ENCODE data around the gene KRTAP5-6.

The KRTAP5-6 gene, protein sequence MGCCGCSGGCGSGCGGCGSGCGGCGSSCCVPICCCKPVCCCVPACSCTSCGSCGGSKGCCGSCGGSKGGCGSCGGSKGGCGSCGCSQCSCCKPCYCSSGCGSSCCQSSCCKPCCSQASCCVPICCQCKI

DNA sequence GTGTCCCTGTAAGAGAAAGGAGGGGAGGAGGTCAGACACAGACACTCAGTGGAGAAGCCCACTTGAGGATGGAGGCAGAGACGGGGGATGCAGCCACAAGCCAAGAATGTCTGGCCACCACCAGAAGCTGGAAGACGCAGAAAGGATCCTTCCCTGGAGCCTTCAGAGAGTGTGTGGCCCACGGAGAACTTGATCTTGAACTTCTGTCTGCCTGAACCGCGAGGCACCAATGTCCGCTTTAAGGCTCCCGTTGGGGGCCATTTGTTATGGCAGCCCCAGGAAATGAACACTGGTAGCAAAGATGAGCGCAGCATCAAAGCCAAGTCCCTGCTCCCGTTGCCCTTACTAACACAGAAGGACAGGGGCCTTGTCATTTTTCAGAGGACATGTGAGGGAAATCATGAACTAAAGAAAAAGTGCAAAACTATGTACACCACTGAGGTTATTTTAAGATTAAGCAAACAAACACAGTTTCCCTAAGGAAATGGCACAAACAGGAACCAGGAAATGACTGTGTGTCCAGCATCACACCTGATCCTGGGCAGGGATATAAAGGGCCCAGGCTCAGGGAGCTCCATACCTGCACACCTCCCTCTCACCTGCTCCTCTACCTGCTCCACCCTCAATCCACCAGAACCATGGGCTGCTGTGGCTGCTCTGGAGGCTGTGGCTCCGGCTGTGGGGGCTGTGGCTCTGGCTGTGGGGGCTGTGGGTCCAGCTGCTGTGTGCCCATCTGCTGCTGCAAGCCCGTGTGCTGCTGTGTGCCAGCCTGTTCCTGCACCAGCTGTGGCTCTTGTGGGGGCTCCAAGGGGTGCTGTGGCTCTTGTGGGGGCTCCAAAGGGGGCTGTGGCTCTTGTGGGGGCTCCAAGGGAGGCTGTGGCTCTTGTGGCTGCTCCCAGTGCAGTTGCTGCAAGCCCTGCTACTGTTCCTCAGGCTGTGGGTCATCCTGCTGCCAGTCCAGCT lies at the start of gene KRTAP5-6:
TSS of gene KRTAP5-6 (plus strand) at position 588 of the 963 bp plus-strand sequence. CDS start at position 639, 51 bp downstream.
- in situ Hi-C loops (cut with MboI; ENCODE audit: low sequenced_read_pairs), result no loop called here

DNA sequence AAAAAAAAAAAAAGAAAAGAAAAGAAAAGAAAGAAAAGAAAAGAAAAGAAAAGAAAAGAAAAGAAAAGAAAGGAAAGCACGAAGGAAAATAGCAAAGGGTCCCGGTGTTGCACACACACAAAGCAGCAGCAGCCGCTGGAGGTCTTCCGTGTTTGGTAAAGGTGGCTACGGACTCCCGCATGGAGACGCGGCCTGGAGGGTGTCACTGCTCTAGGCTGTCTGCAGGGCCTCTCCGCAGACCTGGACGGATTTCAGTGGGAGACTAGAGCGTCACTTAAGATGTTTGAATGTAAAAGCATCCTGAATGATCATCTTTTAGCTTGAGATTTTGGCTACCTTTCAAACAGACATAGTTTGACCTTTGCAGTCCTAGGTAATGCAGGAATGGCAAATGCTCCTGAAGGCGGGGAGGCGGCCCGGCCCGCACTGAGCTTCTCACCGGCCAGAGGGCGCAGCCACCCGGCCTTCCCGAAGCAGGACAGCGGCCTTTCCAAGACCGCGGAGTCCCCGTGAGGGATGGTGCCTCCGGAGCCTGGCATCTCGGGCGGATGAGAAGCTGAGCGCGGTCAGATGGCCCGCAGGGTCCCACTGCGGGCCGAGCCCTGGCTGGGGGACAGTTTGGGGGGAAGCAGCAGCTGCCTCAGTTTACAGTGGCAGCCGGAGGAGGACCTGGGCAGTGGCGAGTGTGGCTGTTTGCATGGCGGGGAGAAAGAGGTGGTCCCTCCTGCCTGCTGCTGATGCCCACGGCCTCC lies 48.9 kb upstream of the KRTAP5-6 start:
- in situ Hi-C loops (cut with MboI; ENCODE audit: low sequenced_read_pairs), result no loop called here

DNA sequence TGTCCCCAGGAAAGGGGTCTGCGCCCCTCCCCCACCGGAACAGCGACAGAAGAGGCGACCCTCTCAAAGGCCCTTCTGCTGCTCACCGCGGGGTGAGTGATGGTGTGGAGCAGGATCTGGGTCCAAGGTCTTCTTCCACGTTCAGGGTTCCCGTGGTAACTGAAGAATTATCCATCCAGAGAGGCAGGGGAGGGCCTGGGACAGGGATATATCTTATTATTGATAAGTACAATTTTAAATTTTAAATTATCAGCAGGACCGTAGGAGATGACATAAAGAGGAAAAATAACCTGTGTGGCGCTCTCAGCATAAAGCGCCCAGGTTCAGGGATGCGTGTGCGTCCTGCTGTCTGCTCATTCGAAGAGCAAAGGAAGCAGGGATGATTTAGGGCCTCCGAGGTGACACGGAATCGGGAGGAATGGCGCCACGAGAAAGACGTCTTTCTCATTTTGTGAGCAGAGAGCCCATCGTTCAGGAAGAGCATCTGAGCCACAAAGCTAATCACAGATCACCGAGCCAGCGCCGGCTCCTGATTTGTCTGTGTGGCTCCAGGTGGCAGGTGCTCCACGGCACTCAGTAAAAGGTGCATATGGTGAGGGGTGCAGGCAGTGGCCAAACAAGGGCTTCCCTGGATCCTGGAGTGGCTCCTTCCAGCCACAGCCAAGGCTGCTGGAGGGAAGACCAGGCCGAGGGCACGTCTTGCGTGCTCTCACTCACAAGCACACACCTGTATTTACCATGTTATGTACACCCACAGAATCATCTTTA lies 48.2 kb upstream of the KRTAP5-6 start:
- in situ Hi-C loops (cut with MboI; ENCODE audit: low sequenced_read_pairs), result no loop called here

DNA sequence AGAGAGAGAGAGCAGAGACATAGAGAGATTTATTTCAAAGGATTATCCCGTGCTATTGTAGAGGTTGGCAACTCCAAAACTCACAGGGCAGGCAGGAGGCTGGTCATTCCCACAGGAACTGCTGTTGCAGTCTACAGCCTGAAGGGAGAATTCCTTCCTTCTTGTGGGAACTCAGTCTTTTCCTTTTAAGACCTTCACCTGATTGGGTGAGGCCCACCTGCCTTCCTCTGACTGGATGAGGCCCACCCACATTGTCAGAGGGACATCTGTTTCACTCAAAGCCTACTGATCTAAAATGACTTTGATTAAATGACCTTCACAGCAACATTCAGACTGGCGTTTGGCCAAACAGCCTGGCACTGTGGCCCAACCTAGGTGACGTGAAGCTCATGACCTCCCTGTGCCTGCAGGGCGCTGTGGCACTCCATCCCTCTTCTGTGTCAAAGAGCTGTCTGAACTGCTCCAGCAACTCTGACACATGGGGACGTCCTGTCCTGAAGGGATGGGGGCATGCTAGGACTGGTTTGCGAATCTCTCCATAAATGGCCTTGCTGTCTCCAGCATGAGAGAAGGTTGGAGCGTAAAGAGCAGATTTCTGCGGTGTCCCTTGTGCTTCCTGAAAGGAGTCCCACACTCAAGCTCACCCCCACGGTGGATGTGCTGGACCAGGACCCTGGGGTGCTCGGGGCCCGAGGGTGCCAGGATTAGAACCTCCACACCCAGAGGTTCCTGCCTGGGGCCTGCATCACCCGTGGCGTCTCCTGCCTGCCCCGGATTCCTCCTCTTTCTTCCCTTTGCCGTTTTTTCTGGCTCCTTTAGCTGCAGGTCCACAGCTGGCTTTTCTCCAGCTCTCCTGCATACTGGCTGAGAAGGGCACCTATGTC lies 46.7 kb upstream of the KRTAP5-6 start:
- in situ Hi-C loops (cut with MboI; ENCODE audit: low sequenced_read_pairs), result no loop called here

DNA sequence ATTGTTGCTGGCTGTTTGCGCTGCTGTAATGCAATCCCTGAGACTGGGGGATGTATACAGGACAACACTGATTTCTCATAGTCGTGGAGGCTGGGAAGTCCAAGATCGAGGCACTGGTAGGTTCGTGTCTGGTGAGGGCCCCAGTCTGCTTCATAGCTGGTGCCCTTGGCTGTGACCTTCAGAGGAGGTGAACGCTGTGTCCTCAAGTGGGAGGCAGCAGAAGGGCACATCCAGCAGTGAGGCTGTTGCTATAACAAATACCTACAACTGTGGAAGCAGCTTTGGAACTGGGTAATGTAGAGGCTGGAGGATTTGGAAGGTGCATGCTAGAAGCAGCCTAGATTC lies 46.1 kb upstream of the KRTAP5-6 start:
- in situ Hi-C loops (cut with MboI; ENCODE audit: low sequenced_read_pairs), result no loop called here

DNA sequence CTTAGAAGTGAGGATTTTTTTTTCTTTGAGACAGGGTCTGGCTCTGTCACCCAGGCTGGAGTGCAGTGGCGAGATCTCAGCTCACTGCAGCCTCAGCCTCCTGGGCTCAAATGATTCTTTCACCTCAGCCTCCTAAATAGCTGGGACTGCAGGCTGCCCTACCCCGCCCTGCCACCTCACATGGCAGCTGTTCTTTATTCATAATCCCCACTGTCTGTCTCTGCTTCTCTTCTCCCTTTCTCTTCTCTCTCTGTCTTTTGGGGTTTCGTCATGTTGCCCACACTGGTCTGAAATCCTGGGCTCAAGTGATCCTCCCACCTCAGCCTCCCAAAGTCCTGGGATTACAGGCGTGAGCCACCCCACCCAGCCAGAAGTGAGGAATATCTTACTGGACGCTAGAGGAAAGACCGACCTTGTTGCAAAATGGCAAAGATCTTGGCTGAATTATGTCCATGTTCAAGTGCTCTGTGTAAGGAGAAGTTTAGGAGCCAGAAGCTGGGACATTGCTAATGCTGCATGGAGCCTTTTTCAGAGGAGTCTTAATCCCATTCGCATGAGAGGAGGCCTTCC lies 45.5 kb upstream of the KRTAP5-6 start:
- in situ Hi-C loops (cut with MboI; ENCODE audit: low sequenced_read_pairs), result no loop called here

DNA sequence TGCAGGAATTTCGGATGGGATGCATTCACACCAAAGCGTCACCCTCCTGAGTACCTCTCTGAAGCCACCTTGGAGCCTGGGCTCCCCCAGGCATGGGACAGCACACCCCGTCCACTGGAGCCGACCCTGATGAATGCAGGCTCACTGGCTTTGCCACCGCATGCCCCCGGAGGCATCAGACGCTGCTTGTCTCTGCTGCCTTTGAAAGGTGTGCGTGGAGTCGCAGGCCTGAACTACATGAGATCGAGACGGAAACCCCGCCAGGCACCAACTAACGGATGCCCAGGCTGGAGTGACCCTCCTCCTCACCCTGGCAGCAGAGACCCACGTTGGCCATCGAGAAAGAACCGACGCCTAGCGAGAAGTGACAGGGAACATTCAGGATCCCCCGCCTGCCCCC lies 45.0 kb upstream of the KRTAP5-6 start:
- in situ Hi-C loops (cut with MboI; ENCODE audit: low sequenced_read_pairs), result no loop called here

DNA sequence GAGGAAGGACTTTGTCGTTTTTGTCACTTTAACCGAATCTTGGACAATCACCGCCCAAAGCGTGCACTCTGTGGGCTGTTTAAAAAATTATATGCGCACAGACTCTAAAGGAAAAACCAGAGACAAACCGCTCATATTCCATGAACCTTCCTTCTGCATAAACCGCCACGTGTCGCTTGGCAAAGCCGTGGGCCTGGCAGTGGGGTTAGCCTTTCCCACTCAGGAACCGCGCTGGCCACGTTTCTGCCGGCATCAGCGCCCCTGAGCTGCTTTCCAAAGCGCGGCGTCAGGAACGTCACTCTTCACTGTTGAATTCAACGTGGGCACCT lies 44.6 kb upstream of the KRTAP5-6 start:
- in situ Hi-C loops (cut with MboI; ENCODE audit: low sequenced_read_pairs), result no loop called here

DNA sequence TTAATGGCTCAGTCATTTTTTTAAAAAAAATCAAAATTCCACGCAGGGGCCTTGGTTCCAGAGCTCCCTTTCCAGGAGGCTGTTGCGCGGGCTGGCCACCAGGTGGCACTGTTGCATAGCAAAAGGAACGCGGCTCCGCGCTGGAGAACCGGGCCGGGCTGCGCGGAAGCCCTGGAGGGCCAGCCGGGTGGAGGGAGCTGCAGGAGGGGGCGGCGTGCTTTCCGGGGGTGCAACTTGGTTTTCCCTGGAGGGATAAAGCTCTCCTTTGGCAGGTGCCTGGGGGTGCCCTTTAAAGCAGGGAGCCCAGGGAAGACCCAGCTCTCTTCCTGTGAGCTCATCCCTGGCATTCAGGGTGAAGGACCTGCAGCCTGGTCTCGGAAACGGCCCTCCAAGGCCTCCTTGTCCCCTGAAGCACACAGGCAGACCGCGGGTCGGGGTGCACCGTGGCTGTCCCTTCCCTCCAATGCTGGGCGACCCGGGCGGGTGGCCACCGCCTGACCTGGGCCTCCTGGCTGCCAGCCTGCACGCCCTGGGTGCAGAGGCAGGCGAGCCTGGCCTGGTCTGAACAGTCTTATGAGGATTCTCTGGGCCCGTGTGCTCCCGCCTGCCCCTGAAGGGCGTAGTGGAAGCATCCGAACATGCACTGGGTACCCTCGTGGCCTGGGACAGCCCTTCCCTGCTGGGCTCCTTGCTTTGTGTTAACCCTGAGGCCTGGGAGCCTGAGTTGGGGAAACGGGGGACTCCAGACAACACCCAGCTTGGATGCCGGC lies 44.0 kb upstream of the KRTAP5-6 start:
- in situ Hi-C loops (cut with MboI; ENCODE audit: low sequenced_read_pairs), result no loop called here

DNA sequence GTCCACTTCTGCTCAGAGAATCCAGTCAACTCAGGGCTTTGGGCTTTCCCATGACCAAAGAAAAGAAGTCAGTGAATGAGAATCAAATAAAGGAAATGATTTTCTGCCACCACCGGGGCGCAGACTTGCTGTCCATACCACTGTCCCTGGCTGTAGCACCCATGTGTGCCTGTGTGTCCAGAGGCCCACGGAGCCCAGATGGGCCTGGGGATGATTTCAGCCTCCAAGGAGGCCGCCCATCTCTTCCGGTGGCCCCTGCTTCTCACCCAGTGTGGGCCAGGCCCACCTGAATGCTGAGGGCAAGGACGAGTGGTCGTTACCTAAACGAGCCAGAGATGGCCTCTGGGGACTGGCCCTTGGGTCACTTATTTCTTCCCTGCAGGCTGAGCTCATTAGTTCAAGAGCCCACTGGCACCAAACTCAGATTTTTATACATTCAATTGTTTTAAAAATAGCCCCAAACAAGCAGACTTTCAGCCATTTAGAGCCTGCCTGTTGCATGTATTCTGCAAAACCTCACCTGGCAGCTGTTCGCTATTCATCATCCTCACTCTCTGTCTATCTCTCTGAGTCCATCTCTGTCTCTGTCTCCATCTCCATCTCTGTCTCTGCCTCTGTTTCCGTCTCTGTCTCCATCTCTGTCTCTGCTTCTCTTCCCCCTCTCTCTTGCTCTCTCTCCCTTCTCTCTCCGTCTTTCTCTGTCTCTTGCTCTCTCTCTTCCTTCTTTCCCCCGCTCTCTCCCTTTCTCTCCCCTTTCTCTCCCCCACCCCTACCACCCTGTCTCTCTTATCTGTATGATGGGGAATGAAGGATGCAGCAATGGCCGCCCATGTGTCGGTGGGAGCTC lies 43.2 kb upstream of the KRTAP5-6 start:
- in situ Hi-C loops (cut with MboI; ENCODE audit: low sequenced_read_pairs), result no loop called here

DNA sequence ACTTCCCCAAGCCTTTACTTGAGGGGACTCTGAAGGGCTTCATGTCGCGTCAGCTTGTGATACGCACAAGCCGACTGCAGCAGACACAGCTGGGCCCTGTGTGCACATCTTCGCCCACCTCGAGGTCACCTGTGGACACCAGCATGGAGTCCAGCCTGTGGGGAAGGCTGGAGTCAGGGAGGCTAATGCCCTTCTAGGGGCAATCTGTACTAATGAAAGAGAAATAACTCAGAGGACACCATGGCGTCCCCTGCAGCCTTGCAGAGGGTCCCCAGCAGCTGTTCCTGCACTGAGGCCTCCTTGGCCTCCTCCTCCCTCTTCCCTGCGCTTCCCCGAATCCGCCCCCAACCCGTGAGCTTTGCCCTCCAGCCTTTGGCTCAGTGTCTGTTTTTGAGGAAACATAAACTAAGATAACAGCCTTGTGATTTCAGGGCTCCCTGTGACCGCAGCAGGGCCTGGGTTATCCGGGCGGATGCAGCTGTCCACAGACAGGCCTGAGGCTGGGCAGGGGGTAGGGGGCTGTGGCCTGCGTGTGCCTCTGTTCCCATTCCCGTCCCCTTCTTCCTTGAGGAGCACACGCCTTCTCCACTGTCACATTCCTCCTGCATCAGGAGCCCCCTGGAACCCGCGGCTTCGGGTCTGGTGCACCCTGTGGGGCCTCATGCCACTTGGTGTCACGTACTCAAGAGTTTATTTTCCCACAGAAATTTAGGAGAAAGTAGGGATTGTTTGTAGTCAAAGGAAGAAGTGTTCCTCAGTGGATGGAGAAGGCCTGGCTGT lies 42.4 kb upstream of the KRTAP5-6 start:
- in situ Hi-C loops (cut with MboI; ENCODE audit: low sequenced_read_pairs), result no loop called here

DNA sequence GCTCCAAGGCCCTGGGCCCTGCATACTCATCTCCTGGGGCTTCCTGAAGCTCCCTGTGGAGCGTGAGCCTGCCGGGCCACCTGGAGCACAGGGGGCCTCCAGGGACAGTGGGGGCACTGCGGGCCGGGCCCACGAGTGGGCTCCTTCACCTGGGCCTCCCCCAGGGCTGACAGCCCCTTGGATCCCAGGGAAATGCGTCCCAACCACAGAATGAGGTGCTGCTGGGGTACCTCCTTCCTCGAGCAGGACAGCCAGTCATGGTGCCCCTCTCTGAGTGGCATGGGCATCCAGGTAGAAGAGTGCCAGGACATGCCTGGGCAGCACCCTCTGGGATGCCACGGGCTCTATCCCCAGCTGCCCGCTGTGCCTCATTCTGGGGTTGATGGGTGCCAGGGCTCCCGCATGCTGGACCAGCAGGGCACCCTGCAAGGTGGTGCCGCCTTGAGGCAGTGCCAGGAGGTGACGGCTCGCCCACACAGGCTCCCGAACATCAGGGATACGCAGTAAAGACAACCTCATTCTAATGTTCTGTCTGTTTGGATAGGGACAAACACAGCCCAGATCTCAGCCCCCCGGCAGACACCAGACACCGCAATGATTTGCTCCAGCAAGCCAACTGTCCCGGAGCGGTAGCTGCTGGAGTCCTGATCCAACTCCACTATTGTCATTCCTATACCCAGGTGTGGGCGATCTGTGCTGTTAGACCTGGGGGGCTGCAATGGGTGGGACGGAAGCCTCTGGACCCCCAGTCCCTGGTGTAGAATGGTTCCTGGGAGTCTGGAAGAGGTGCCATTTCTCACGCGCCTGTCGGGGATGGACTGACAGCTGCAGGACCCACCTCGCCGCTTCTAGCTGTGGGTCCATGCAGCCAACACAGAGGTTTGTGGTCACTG lies 41.6 kb upstream of the KRTAP5-6 start:
- in situ Hi-C loops (cut with MboI; ENCODE audit: low sequenced_read_pairs), result no loop called here

DNA sequence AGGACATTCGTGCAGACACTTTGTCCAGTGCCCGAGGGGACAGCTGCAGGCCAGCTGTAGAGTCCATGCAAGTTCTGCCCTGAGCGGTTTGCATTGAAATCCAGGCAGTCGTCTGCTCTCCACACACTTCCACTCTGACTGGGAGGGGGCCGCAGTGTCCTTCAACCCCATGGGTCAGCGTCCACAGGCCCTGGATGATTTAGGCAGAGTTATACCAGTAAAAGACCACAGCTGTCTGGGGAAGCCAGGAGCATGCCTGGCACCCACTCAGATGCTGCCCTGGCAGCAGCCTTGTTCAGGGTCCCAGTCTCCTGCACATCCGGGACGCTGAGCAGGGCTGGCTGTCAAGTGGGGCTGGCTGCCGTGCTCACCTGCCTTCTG lies 40.9 kb upstream of the KRTAP5-6 start:
- in situ Hi-C loops (cut with MboI; ENCODE audit: low sequenced_read_pairs), result no loop called here

DNA sequence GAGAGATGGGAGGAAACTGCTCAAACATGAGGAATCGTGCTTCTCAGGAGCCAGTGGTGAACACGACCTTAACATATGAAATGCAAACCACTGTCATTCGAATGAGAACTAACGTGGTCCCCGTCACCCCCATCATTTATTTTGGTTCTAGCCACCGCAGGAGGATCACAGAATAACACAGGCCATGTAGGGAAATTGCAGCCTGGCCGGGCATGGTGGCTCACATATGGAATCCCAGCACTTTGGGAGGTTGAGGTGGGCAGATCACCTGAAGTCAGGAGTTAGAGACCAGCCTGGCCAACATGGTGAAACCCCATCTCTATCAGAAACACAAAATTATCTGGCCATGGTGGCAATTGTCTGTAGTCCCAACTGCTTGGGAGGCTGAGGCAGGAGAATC lies 40.3 kb upstream of the KRTAP5-6 start:
- in situ Hi-C loops (cut with MboI; ENCODE audit: low sequenced_read_pairs), result no loop called here

DNA sequence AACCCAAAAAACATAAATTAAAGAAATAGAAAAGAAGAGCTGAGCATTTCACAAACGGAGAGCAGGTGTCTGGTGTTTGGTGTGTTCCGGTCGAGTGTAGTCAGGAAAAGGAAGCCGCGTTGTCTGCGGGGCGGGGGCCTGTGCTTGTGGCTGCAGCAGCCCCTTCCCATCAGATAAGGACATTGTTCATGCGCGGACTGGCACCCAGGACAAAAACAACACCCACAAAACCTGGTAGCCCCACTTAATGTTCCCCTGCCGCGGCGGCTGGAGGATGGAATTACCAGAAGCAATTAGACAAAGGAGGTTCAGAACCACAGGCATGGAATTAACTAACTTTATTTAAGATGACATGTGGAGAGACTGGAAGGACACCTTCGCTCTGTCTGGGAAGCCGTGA lies 37.5 kb upstream of the KRTAP5-6 start:
- in situ Hi-C loops (cut with MboI; ENCODE audit: low sequenced_read_pairs), result no loop called here

DNA sequence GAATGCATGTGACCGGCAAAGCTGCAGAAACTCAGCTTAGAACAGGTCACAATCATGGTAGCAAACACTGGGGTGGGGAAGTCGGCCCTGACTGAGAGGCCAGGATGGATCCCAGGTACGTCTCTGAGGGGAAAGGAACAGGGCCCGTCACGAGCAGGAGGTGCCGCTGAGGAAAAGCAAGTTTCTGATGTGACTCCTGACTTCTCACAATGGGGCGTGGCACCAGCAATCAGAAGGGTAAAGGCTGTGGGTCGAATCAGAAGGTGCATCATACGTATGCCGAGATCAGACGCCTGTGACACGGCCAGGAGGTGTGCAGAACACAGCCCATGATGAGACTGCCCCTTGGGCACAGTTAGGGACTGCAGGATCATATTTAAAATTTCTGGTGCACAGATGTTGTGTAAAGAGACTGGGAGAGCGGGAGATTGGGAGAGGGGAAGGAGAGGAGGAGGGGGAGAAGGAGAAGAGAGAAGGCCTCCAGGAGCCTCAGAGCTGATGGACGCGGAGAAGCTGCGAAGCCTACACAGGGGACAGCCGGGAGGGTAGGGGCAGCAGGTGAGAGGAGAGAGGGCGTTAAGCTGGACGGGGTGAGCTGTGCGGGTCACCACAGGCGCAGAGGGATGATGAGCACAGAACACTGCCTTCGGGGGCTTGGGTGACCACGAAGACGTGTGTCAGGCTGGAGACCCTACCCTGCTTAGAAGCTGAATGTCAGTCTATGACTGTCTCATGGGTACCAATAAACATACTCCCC lies 36.7 kb upstream of the KRTAP5-6 start:
- in situ Hi-C loops (cut with MboI; ENCODE audit: low sequenced_read_pairs), result no loop called here

Measured in hTERT RPE-1 (cell line).